Measurements from ENCODE around the gene TEX264.
A peak's percentile ranks its signal among the peaks of the same experiment; 100 is the strongest.
"Not testable (repeated sequence)": the region's sequence is repeated elsewhere in the genome, so short reads cannot be mapped to it uniquely, and the experiment has no call there.

Gene TEX264

GRCh38 chr3:51670823-51671733 lies at the start of gene TEX264:
Gene TEX264 (plus strand): TSS chr3:51671252. CDS start chr3:51674305, 3,053 bp downstream.
- peak; percentile 94 to 95 for DNase-seq

- DNase-seq = no peak
Observed at GRCh38 chr3:51622413-51622812, 48.6 kb upstream of the TEX264 start.

GRCh38 chr3:51622868-51623267 lies 48.2 kb upstream of the TEX264 start:
- no peak for DNase-seq

- no peak for DNase-seq
Observed at GRCh38 chr3:51630513-51630912, 40.5 kb upstream of the TEX264 start.

GRCh38 chr3:51637144-51637940 lies 33.7 kb upstream of the TEX264 start:
- DNase-seq = no peak

GRCh38 chr3:51637941-51638471 lies 33.0 kb upstream of the TEX264 start:
- DNase-seq = peak; percentile 18 to 39

GRCh38 chr3:51642462-51642861 lies 28.6 kb upstream of the TEX264 start:
- DNase-seq = peak in 1 of 2 donors; percentile 34

GRCh38 chr3:51646091-51646490 lies 25.0 kb upstream of the TEX264 start:
- DNase-seq = no peak

GRCh38 chr3:51652103-51652502 lies 18.9 kb upstream of the TEX264 start:
- DNase-seq = not testable (repeated sequence)

- DNase-seq = not testable (repeated sequence)
Observed at GRCh38 chr3:51653409-51653808, 17.6 kb upstream of the TEX264 start.

GRCh38 chr3:51657234-51657633 lies 13.8 kb upstream of the TEX264 start:
- no peak for DNase-seq

- no peak for DNase-seq
Observed at GRCh38 chr3:51659942-51660341, 11.1 kb upstream of the TEX264 start.

GRCh38 chr3:51662456-51662855 lies 8.6 kb upstream of the TEX264 start:
- no peak for DNase-seq

GRCh38 chr3:51668756-51669155 lies 2.3 kb upstream of the TEX264 start:
- no peak for DNase-seq

- DNase-seq = peak; percentile 76 to 83
Observed at GRCh38 chr3:51669241-51670052, 1.6 kb upstream of the TEX264 start.

GRCh38 chr3:51670053-51670822 lies 814 bp upstream of the TEX264 start:
- peak in 1 of 2 donors; percentile 65 for DNase-seq

- DNase-seq = peak; percentile 38 to 60
Observed at GRCh38 chr3:51671734-51672475, 853 bp downstream of the TEX264 start.

- no peak for DNase-seq
Observed at GRCh38 chr3:51673181-51673801, 2.2 kb downstream of the TEX264 start.

GRCh38 chr3:51673802-51674654 lies 3.0 kb downstream of the TEX264 start:
- no peak for DNase-seq
